TTC549 (cell line): ENCODE results near the gene LHFPL3.
"Not testable (repeated sequence)": the region's sequence is repeated elsewhere in the genome, so short reads cannot be mapped to it uniquely, and the experiment has no call there.

Experiments
- FAIRE-seq: peaks from 2 replicates; lab custom pipeline; 2012; peaks lifted over from hg19 to GRCh38; lab: Jason Lieb, UNC

LHFPL3 gene

DNA sequence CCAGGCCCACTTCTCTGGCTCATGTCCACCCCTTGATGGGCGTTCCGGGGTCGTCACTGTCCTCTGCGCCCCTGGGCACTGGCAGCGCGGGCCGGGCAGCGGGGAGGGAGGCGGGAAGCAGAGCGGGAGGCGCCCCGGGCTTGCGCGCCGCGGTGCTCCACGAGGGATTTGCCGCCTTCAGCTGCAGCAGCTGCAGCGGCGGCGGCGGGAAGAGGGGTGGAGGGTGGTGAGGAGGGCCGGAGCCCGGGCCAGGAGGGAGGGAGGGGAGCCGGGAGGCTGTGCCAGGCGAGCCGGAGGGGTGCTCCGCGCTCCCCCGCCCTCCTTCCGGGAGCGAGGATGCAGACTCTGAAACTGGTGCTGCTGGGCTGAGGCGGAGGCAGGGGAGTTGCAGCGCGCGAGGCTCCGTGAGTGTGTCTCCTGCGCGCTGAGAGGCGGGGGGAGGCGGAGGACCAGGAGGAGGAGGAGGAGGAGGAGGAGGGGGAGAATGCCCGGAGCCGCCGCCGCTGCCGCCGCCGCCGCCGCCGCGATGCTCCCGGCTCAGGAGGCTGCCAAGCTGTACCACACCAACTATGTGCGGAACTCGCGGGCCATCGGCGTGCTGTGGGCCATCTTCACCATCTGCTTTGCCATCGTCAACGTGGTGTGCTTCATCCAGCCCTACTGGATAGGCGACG, at the start of gene LHFPL3:
TSS of gene LHFPL3 (plus strand) at position 308 of the 674 bp plus-strand sequence.
- FAIRE-seq: no peak

- FAIRE-seq: not testable (repeated sequence)
Observed at GRCh38 chr7:104281685-104282084, 46.7 kb upstream of the LHFPL3 start.

GRCh38 chr7:104286839-104287238, 41.6 kb upstream of the LHFPL3 start:
- no peak for FAIRE-seq

GRCh38 chr7:104288137-104288536, 40.3 kb upstream of the LHFPL3 start:
- no peak for FAIRE-seq

GRCh38 chr7:104294291-104294690, 34.1 kb upstream of the LHFPL3 start:
- no peak for FAIRE-seq

DNA sequence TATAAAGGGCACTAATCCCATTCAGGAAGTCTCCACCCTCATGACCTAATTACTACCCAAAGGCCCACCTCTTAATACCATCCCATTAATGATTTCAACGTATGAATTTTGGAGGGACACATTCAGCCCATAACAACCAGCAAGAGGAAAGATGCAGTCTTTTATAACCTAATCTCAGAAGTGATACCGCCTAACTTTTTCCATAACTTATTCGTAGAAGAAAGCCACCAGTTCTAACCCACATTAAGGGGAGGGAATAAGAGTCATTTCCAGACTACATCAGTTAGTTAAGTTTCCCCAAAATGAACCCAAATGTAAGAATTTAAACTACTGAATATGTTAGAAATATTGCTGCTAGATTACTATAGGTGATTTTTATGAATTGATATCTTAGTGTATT, 32.1 kb upstream of the LHFPL3 start:
- no peak for FAIRE-seq

DNA sequence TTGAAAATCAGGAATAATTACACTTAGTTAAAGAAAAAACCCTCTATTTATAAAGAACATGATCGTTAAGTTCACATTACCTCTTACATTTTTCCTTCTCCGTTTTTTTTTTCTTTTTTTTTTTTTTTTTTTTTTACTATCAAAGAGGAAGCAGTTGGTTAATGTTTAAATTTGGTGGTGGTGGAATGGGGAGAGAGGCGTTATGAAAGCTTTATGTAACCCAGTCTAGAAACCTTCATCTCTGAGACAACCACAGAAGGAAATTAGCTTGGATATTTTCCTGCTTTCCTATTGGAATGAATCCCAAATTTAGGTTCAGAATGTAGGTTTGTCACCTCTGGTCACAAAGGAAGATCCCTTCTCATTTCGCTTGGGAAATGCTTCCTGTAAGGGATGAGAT, 31.5 kb upstream of the LHFPL3 start:
- FAIRE-seq: no peak

DNA sequence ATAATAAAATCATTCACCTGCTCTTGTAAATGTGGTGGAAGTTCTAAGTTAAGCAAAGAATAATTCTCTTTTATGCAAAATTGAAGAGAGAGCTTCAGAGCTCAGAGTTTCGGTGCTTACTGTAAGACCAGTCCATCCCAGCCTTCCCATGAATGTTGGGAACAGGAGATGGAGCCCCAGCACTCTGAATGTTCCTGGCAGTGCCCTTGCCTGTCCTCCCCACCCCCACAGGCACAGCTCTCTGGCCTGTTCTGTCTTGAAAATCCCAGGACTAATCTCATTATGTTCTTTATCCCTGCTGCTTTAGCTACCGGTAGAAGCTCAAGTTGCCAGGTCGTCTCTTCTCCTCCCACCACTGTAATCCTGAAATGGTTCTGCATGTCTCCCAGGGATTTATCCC, 29.1 kb upstream of the LHFPL3 start:
- no peak for FAIRE-seq

DNA sequence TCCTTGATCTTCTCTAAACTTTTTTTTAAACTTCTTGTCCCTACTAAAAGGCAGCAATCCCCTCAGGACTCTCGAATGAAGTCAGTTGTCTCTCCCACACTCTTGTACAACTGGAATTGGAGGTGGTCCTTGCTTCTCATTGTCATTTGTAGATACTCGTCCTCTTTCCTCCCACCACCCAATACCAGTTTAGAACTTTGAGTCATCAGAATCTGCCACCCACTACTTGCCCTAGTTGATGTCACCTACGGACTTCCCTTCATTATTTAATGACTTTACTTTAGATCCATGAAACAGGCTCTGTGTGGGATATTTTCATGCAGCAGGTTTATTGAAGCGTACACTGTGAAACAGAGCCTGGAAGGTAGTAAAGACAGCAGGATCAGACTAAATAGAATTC, 28.6 kb upstream of the LHFPL3 start:
- no peak for FAIRE-seq

DNA sequence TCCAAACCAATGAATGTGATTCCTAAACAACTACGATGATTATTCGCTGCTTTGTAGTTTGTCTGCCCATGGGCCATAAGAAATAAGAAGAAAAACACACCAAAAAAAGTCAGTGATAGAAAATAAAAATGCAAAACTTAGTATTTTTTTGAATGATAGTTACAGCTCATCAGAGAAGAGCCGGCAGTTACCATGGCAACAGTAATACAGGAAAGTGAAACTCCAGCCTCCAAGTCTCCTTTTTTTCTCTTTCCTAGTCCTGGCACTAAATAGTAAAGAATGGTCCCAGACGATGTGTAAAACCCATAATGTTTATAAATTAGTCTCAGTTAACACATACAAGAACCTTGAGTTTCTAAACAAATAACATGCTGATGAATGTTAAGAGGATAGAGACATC, 21.6 kb upstream of the LHFPL3 start:
- no peak for FAIRE-seq

- no peak for FAIRE-seq
Observed at GRCh38 chr7:104317948-104318629, 10.3 kb upstream of the LHFPL3 start.

GRCh38 chr7:104327534-104327933, 869 bp upstream of the LHFPL3 start:
- no peak for FAIRE-seq

DNA sequence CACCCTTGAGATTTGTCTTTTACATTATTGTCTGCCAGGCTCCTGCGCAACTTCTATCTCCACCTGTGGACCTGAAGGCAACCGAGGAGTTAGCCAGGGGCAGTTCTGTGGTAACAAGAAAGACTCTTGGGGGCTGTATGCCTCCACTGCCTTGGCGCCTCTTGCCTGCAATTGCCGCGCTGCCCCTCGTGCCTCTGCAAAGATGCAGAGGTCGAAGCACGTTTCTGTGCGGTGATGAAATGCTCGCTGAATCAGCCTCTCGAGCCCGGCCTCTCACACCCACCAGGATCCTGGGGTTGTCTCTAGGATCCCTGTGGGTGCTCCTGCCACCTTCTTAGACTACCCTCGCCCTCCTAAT, 486 bp upstream of the LHFPL3 start:
- FAIRE-seq: no peak

DNA sequence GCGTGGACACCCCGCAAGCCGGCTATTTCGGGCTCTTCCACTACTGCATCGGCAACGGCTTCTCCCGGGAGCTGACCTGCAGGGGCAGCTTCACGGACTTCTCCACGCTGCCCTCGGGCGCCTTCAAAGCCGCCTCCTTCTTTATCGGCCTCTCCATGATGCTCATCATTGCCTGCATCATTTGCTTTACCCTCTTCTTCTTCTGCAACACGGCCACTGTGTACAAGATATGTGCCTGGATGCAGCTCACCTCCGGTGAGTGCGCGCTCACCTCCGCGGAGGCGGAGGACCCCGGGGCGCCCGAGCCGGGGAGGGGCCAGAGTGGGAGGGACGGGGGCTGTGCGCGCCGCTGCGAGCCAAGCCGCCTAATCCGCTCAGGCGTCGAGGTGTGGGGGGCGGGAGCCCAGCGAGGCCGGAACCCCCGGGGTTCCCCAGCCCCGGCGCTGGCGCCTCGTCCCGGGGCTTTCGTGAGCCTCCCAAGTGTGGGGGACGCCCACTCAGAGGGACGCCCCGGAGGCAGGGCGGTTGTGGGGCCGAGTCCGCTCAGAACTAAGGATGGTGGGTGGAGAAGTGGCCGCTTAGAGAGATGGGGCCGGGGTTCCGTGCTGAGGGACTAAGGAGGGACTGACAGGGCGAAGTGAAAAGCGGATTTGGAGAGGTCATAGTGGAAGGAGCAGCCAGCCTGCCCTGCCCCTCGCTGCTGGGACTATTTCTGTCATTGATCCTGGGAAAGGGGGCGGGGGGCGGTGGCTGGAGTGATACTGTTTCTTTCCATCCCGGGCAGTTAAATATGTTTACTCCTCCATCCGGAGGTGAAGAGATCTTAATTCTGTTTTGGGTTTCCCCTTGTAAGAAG, 795 bp downstream of the LHFPL3 start:
- no peak for FAIRE-seq

DNA sequence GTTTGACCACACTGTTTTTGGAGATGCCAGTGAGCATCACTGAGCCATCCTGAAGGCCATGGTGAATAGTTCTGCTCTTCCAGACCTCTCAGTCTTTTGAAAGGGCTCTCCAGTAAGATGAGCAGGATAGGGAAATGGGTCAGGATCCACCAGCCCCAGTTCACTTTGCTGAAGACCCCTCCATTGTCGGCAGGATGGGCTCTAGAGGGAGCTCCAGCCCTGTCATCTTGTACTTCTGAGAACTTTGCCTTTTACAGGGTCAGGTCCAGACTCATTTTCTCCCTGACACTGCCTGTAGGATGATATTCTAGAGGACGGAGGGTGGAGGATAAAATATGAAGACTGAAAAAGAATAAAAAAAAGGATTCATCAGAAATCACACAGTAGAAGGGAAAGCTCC, 13.1 kb downstream of the LHFPL3 start:
- no peak for FAIRE-seq

DNA sequence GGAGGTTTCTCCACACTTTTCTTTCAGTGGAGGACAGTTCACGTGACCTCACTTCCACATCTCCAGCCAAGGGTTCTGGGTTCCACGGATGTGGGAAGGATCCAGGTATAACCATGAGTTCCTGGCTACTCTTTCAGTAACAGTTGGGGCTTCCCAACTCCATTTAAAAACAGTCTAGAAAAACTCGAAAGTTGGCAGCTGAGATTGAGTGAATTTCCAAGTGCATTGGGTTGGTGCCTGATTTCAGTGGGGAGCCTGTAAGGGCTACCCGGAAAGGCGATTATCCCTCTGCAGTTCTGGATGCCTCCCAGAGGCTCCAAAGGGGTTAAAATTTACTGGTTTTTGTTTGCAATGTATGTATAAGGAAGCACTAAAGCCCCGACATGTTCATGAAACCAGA, 24.3 kb downstream of the LHFPL3 start:
- no peak for FAIRE-seq

DNA sequence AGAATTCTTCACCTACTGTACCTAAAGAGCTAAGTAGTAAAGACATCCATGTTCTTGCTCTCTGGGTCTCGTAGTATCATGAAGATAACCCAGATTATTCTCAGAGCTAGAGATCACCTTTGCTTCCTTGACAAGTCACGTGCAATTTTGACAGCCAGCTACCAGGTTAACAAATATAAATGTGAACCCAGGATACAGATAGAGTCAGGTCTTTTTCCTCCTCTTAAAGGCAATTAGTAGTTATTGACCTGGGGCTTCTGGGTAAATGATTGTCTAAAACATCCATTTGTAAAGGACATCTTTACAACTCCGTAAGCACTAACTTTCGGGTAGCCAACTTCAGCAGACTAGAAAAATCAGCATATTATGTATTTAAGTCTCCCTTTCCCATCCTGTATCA, 28.8 kb downstream of the LHFPL3 start:
- FAIRE-seq: no peak

- no peak for FAIRE-seq
Observed at GRCh38 chr7:104358446-104359132, 30.2 kb downstream of the LHFPL3 start.

- FAIRE-seq: no peak
Observed at GRCh38 chr7:104362756-104363155, 34.4 kb downstream of the LHFPL3 start.

DNA sequence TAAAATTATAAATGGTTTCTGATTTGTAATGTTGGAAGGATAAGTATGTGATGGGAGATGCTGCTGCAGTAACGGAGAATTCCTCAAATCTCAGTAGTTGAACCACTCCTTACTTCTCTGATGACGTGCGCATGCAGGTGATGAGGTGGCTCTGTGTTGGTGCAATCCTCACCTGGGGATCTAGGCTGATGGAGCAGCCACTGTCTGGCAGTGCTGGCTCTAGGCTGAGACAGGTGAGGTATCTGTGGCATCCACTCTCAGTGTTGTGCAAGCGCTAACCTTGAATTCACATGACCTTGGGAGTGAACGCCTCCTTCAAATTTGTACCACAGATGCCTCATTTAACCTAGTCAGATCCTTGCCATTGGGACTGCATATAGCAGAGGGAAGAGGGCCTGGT, 35.0 kb downstream of the LHFPL3 start:
- FAIRE-seq: no peak

DNA sequence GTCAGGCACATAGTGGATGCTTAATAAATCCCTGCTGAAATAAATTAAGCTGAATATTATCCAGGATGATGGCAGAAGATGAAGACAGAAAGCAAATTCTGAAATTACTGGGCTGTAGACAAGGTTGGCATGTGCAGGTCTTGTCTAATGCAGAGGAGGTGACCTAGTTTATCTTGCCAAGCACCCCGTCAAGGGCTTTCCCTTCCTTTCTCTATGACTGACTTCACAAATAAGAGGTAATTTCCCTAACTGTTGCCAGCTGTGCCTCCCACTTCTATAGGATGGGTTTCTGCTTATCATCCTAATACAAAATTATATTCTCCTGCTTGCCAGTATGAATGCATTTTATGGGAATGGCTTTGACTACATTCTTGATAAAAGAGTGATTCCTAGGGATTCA, 38.0 kb downstream of the LHFPL3 start:
- FAIRE-seq: no peak

DNA sequence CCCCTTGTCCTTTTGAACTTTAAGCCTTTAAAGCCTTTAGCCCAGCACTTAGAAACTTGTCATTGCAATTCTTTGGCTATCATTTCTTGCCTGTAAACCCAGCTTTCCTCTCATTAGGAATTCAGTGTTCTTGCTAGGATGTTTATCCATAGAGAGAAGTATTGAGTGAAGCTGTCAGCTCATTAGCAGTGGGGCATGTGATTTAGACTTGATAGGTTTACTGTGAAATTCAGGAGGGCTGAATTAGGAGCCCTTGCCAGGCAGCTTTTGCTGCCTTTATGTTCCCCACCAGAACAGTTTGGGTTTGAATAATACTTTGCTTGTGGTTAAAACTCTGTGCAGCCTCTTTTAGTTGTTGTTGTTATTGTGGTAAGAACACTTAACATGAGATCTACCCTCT, 39.5 kb downstream of the LHFPL3 start:
- no peak for FAIRE-seq
